Effector memory CD8-positive, alpha-beta T cell (primary cell): ENCODE results near the gene KCNIP4.

ENCODE experiments used
- ATAC-seq: fragments of 150-1000 bp; cut with Tn5 transposase; replicated peaks from 2 replicates; pipeline ENCODE4 v1.10.0; 2021; ENCODE audit warnings: mild to moderate bottlenecking, moderate library complexity
- DNase-seq, 3 experiments: peaks; one replicate each; pipeline ENCODE4 v3.0.0; 2021
- H3K27ac Mint-ChIP-seq, 2 donors: one replicate each; pipeline ENCODE4 v1.8.0; 2022; ENCODE audit warnings: mild to moderate bottlenecking in 2 of 2, mixed read lengths in 2 of 2, moderate library complexity in 2 of 2
- H3K27me3 Mint-ChIP-seq, 2 donors: one replicate each; pipeline ENCODE4 v1.8.0; 2022; ENCODE audit warnings: mixed read lengths in 2 of 2
- H3K36me3 Mint-ChIP-seq: one replicate; pipeline ENCODE4 v1.8.0; 2022; ENCODE audit warnings: mild to moderate bottlenecking, moderate library complexity, mixed read lengths; ENCODE audit not compliant: insufficient read depth
- H3K4me1 Mint-ChIP-seq, 2 donors: one replicate each; pipeline ENCODE4 v1.8.0; 2022; ENCODE audit warnings: low read depth in 2 of 2, mixed read lengths in 2 of 2
- H3K4me3 Mint-ChIP-seq, 2 donors: one replicate each; pipeline ENCODE4 v1.8.0; 2022; ENCODE audit warnings: mild to moderate bottlenecking in 2 of 2, mixed read lengths in 2 of 2, moderate library complexity in 2 of 2
- H3K9me3 Mint-ChIP-seq, 2 donors: one replicate each; pipeline ENCODE4 v1.8.0; 2022; ENCODE audit warnings: mixed read lengths in 2 of 2

KCNIP4 gene

DNA sequence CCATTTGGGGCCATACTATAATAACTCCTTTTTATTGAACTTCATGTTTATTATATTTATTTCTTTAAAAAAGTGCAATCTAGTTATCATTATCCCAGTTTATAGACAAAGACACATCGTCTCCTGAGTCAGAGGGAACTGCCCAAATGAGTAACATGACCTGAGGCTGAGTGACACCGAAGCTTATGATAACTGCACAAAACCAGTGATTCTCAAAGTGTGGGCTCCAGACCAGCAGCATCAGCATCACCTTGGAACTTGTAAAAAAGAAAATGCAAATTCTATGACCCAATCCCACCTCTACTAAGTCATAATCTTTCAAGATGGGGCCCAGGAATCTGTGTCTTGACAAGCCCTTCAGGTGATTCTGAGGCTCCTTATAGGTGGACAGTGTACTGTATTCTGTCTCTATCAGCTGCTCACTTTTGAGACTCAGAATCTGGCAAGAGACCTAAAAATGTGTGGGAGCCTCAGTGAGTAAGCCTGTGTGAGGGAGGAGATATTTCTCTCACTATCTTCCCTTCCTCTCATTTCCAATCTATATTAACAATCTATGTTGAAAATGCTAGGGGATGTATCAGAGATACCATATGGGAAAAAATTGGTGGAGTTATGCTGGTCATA is 1101.3 kb downstream of the KCNIP4 start:
- H3K4me3 Mint-ChIP-seq, result no peak overlapping the region
- H3K36me3 Mint-ChIP-seq, result no peaks in the 10 kb centered on the region
- H3K4me1 Mint-ChIP-seq, result no peaks in the 10 kb centered on the region
- peaks cover 10 to 16% of the 10 kb centered on the region in 2 donors for H3K9me3 Mint-ChIP-seq
- no peak overlapping the region for H3K27ac Mint-ChIP-seq
- ATAC-seq (no peak), DNase-seq (no peak)
- no peaks in the 10 kb centered on the region for H3K27me3 Mint-ChIP-seq

DNA sequence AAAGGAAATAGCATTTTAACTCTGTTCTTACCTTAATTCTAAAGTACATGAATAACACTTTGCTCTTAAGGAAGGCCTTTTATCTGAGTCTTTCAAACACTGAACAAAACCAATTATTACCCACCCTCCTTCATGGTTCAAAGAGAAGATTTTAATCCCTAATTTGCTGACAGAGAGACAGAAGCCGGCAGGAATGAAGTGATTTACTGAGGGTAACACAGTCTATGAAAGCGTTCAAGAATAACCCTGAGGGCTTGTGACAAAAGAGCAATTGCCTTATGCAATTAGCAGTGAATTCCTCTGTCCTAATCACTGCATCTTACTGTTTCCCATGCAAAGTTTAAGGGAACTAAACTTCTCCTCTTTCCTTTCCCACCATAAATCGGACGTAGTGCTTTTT is 1104.3 kb downstream of the KCNIP4 start:
- H3K27ac Mint-ChIP-seq, result no peak overlapping the region
- peaks cover 7 to 10% of the 10 kb centered on the region in 2 donors for H3K9me3 Mint-ChIP-seq
- no peaks in the 10 kb centered on the region for H3K36me3 Mint-ChIP-seq
- DNase-seq (no peak), ATAC-seq (no peak)
- H3K4me3 Mint-ChIP-seq, result no peak overlapping the region
- H3K4me1 Mint-ChIP-seq, result no peaks in the 10 kb centered on the region
- no peaks in the 10 kb centered on the region for H3K27me3 Mint-ChIP-seq

DNA sequence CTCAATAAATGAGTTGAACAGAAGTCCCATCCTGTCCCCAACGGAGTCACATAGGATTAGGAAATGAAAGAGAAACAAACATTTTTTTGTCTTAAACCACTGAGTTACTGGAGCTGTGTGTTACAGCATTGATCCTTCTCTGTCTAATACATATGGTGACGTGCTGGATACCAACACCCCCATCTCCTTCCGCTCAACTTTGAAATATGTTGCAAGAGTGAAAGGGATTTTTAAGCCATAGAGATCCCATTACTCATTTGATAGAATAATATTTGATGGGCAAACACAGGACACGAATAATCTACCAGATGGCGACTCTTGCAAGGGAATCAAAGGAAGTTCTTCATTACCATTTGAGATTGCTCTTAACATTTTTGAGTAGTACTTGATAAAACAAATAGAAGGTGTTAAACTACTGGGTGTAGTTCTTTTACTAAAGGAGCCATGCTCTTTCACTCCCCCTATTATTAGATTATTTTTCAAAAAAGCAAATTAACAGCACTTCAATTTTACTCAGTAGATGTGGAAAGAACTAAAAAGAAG is 1107.9 kb downstream of the KCNIP4 start:
- no peak for DNase-seq
- ATAC-seq, result no peak
- H3K27ac Mint-ChIP-seq, result no peak overlapping the region
- H3K36me3 Mint-ChIP-seq, result no peaks in the 10 kb centered on the region
- H3K4me3 Mint-ChIP-seq, result no peak overlapping the region
- no peaks in the 10 kb centered on the region for H3K4me1 Mint-ChIP-seq
- H3K9me3 Mint-ChIP-seq, result peaks cover 8 to 10% of the 10 kb centered on the region in 2 donors
- no peaks in the 10 kb centered on the region for H3K27me3 Mint-ChIP-seq

DNA sequence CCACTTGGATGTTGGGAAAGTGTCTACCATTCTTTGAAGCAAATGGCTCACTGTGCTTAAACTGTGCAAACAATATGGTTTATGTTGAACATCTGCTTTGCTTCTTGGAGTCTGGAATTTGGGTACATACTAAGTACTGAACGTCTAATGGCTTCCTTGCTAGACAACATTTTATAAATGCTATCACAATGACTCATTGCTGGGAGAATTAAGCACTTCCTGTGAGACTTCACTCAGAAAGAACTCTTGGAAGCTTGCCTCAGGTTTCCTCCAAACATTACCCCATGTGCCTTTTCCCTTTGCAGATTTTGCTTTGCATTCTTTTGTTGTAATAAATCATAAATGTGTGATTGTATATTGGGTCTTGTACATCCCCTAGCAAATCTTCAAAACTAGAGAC is 1108.6 kb downstream of the KCNIP4 start:
- peaks cover 8 to 10% of the 10 kb centered on the region in 2 donors for H3K9me3 Mint-ChIP-seq
- H3K27ac Mint-ChIP-seq, result no peak overlapping the region
- no peak for DNase-seq
- H3K4me3 Mint-ChIP-seq, result no peak overlapping the region
- no peaks in the 10 kb centered on the region for H3K27me3 Mint-ChIP-seq
- H3K36me3 Mint-ChIP-seq, result no peaks in the 10 kb centered on the region
- H3K4me1 Mint-ChIP-seq, result no peaks in the 10 kb centered on the region
- no peak for ATAC-seq

DNA sequence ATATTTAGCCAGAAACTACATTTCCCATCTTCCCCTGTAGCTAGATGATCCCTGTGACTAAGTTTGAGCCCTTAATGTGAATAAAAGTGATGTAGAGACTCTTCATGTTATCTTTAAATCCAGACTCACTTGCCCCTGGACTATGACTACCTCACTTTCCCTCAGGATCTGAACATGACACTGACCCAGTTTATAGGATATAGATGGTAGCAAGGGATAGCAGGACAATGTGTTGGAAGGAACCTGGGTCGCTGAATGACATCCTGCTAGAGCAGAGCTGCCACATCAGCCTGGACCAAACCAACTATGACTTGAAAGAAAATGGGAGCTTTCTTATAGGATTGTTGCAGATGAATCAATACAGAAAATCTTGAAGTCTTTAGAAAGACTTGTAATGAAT is 1110.1 kb downstream of the KCNIP4 start:
- Mint-ChIP-seq H3K4me1 (no peaks in the 10 kb centered on the region), H3K27ac (no peak overlapping the region), H3K4me3 (no peak overlapping the region), H3K27me3 (no peaks in the 10 kb centered on the region), H3K9me3 (peaks cover 8 to 10% of the 10 kb centered on the region in 2 donors), H3K36me3 (no peaks in the 10 kb centered on the region)
- ATAC-seq (no peak), DNase-seq (no peak)

DNA sequence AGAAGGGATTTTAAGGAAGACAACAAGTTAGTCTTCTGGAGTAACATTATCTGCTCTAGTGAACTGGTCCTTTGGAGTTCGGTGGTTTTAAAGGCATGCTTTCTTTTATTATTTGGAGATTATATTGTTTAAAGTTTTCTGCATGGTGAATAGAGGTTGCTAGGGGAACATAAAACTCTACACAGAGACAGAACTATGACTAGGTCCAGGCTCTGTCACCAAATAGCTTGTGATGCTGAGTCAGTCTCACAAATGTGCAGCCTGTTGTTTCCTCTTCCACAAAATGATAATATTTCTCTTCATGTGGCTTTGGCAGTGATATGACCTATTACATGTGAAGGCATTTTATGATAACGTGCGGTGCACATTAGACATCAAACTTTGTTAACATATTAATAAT is 1115.7 kb downstream of the KCNIP4 start:
- H3K4me3 Mint-ChIP-seq, result no peak overlapping the region
- no peak for DNase-seq
- no peaks in the 10 kb centered on the region for H3K4me1 Mint-ChIP-seq
- no peak overlapping the region for H3K27ac Mint-ChIP-seq
- ATAC-seq, result no peak
- peaks cover 0 to 5% of the 10 kb centered on the region in 2 donors for H3K9me3 Mint-ChIP-seq
- H3K27me3 Mint-ChIP-seq, result no peaks in the 10 kb centered on the region
- no peaks in the 10 kb centered on the region for H3K36me3 Mint-ChIP-seq

DNA sequence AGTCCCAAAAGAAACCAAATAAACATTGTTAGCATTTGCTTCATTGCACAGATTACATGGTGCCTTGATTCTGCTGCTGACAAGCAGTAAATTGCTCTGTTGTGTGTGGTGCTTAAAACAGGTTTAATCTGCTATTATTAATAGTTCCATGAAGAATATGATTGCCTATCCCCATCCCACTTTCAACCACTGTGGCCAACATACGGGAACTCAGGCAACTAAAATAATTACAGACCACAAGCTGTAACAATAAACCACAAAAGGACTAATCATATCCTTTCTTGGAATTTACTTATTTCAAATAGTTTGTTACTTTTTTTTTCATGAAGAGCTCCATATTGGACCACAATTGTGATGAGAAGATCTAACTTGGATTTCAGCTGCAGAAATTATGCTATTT is 1116.8 kb downstream of the KCNIP4 start:
- H3K4me3 Mint-ChIP-seq, result no peak overlapping the region
- H3K27me3 Mint-ChIP-seq, result no peaks in the 10 kb centered on the region
- peaks cover 0 to 4% of the 10 kb centered on the region in 2 donors for H3K9me3 Mint-ChIP-seq
- no peaks in the 10 kb centered on the region for H3K4me1 Mint-ChIP-seq
- H3K27ac Mint-ChIP-seq, result no peak overlapping the region
- DNase-seq (no peak), ATAC-seq (no peak)
- no peaks in the 10 kb centered on the region for H3K36me3 Mint-ChIP-seq

DNA sequence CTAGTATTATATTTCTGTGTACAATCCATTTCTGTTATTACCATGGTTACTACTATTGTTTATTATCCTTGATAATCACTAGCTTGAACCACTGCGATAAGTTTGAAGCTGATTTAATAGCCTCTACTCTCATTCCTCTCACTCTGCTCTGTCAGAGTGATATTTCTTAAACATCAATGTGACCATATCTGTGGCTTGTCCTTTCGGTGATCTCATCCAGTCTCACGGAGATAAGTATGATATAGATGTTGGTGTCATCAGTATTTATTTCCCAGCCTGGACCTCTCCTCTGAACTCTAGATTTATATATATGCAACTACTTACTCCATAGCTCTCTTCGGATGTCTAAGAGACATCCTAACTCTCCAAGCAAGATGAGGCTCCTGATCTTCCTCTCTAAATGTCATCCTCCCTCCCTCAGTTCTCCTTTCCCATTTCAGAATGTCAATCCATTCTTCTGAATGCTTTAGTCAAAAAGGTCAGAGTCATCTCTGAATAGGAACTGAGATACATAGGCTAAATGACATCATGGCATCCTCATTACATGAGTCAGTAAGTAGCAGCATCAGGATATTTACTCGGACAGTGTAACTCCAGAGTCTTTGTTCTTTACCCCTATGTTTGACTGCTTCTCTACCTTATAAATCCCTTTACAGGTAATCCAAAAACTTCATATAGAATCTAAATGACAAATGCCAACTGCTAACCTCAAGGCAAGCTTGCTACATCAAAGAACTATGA is 1118.8 kb downstream of the KCNIP4 start:
- Mint-ChIP-seq H3K4me1 (no peaks in the 10 kb centered on the region), H3K4me3 (no peak overlapping the region), H3K9me3 (peaks cover 0 to 3% of the 10 kb centered on the region in 2 donors), H3K27ac (no peak overlapping the region), H3K27me3 (no peaks in the 10 kb centered on the region), H3K36me3 (no peaks in the 10 kb centered on the region)
- ATAC-seq, result no peak
- no peak for DNase-seq

DNA sequence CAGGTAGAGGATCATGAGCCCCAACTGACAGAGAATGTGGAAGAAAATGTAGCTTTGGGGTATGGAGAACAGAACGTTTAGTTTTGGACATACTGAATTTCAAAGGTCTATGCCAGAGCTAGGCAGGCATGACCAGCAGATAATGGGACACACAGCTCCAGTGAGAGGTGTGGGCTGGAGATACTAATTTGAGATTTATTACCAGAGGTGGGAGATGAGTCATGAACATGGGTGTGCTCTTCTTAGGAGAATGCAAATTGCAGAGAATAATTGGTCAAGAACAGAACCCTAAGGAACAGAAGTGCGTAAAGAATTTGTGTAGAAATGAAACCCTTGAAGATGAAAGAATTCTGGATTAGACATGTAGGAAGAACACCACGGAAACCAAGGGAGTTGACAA is 1123.1 kb downstream of the KCNIP4 start:
- DNase-seq, result no peak
- ATAC-seq, result no peak
- H3K36me3 Mint-ChIP-seq, result no peaks in the 10 kb centered on the region
- no peaks in the 10 kb centered on the region for H3K4me1 Mint-ChIP-seq
- no peaks in the 10 kb centered on the region for H3K27me3 Mint-ChIP-seq
- peaks cover 0 to 3% of the 10 kb centered on the region in 2 donors for H3K9me3 Mint-ChIP-seq
- no peak overlapping the region for H3K27ac Mint-ChIP-seq
- no peak overlapping the region for H3K4me3 Mint-ChIP-seq

DNA sequence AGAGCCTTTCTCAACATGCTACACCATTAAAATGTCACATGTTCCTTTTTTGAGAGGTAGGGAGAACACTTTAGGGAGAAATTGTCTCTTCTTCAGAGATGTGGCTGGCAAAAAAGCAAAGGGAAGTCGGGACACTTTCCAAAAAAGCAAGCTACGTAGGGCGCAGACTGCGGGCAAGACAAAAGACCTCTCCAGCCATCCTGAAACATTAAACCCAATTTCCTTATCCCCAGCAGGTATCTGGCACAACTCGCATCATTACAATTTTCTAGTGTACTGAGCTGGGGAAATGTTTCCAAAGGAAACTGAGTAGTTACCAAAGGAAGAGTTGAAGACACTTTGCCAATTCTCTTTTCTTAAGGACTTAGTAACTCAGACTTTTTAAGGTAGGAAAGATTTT is 1132.3 kb downstream of the KCNIP4 start:
- H3K27ac Mint-ChIP-seq, result no peak overlapping the region
- ATAC-seq (no peak), DNase-seq (no peak)
- no peak overlapping the region for H3K4me3 Mint-ChIP-seq
- no peaks in the 10 kb centered on the region for H3K4me1 Mint-ChIP-seq
- H3K9me3 Mint-ChIP-seq, result peaks cover 3 to 16% of the 10 kb centered on the region in 2 donors
- H3K27me3 Mint-ChIP-seq, result no peaks in the 10 kb centered on the region
- no peaks in the 10 kb centered on the region for H3K36me3 Mint-ChIP-seq

DNA sequence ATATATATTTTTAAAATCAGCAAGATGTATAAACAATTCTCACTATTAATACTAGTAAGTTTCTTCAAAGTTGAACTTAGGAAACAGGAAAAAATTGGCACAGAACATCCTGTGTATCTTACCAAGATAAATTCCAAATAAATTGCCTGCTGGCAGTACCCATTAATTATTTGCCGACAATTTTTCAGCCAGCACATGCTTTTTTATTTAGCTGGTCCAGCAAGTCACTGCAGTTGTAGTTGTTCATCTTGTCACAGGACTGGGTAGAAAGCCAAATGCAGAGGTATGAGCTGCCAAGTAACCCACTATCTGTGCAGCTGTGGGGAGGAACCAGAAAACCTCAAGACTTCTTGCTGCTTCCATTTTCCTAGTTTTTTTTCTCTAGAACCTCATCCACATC is 1134.9 kb downstream of the KCNIP4 start:
- DNase-seq (no peak), ATAC-seq (no peak)
- Mint-ChIP-seq H3K9me3 (peaks cover 3 to 12% of the 10 kb centered on the region in 2 donors), H3K36me3 (no peaks in the 10 kb centered on the region), H3K27ac (no peak overlapping the region), H3K4me3 (no peak overlapping the region), H3K27me3 (no peaks in the 10 kb centered on the region), H3K4me1 (no peaks in the 10 kb centered on the region)

DNA sequence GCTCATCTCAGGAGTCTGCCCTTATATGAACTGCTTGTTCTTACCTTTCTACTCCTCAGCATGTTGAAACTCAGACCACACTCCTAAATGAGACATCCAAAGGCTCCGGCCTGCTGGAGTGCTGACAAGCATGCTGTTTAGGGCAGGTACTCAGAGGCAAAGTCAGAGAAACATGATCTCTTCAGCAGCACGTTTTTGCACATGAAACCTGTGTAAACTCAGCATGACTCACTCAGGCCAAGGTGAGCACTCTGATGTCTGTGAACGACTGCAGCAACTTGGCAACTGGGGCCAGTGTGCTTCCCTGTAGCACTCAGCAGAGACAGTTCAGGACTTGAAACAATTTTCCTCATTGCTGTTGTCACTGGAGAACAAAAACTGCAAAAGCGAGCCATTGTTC is 1138.8 kb downstream of the KCNIP4 start:
- Mint-ChIP-seq H3K9me3 (peaks cover 0 to 12% of the 10 kb centered on the region in 2 donors), H3K36me3 (no peaks in the 10 kb centered on the region), H3K4me1 (no peaks in the 10 kb centered on the region), H3K27me3 (no peaks in the 10 kb centered on the region), H3K4me3 (no peak overlapping the region), H3K27ac (no peak overlapping the region)
- no peak for DNase-seq
- no peak for ATAC-seq

DNA sequence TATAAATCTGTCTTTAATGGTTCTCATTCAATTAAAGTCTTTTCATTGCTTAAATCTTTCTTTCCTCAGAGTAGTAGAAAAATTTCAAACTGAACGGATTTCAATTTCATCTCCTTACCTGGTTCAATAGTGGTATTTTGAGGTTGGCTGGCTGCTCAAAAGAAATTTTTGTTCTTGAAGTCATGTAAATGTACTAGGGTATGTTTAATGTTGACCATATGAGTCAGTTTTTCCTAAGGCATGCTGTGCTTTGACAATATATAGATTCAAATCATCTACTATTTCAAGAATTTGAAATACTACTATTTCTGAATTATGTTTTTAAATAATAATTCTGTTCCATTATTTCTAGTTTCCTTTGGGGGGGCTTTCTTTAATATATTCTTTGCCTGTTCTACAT is 1142.9 kb downstream of the KCNIP4 start:
- Mint-ChIP-seq H3K27ac (no peak overlapping the region), H3K36me3 (peaks cover 3% of the 10 kb centered on the region), H3K9me3 (no peaks in the 10 kb centered on the region), H3K4me1 (no peaks in the 10 kb centered on the region), H3K4me3 (no peak overlapping the region), H3K27me3 (no peaks in the 10 kb centered on the region)
- ATAC-seq (no peak), DNase-seq (no peak)
